HEK293 (cell line): ENCODE results near the gene S100P.

Experiments
- CTCF ChIA-PET: fragments of 350-600 bp; formaldehyde crosslinking; extraction: SDS; loops from one replicate; lab custom pipeline; 2021; ENCODE audit warnings: antibody characterized with exemption; lab: Yijun Ruan, JAX
- POLR2A ChIA-PET: fragments of 300-600 bp; formaldehyde crosslinking; extraction: SDS; loops from one replicate; lab custom pipeline; 2020; ENCODE audit warnings: antibody characterized with exemption, inconsistent platforms; lab: Yijun Ruan, JAX
- H3K27ac ChIP-seq: fragments of 200-500 bp; sonication (Bioruptor generic); 2 replicates; pipeline ENCODE4 v1.5.1; 2014; ENCODE audit warnings: low read depth, low read length, control low read depth, inconsistent platforms; ENCODE audit errors: extremely low read depth
- H3K36me3 ChIP-seq, 2 experiments: fragments of 200-500 bp in 1 of 2; sonication (Bioruptor generic) in 1 of 2; 1 replicate in 1 of 2; 2 replicates in 1 of 2; pipeline ENCODE4 v1.5.1; 2014 to 2017; ENCODE audit warnings: inconsistent platforms in 2 of 2, low read length in 2 of 2; ENCODE audit not compliant: control insufficient read depth in 2 of 2, insufficient read depth in 1 of 2
- H3K4me1 ChIP-seq: fragments of 200-500 bp; sonication (Bioruptor generic); 2 replicates; pipeline ENCODE4 v1.5.1; 2014; ENCODE audit warnings: mild to moderate bottlenecking, low read length, inconsistent platforms; ENCODE audit not compliant: control insufficient read depth, insufficient read depth
- H3K4me3 ChIP-seq: 2 replicates; pipeline ENCODE4 v1.5.1; 2011; ENCODE audit warnings: low read depth, mild to moderate bottlenecking, control low read depth, low read length, moderate library complexity
- H3K9me3 ChIP-seq: fragments of 200-500 bp; sonication (Bioruptor generic); 2 replicates; pipeline ENCODE4 v1.5.1; 2014; ENCODE audit warnings: low read depth, low read length, inconsistent platforms; ENCODE audit not compliant: control insufficient read depth, insufficient read depth
- GLI2 ChIP-seq: fragments of 450-650 bp; formaldehyde crosslinking; IDR thresholded peaks from 2 replicates; pipeline ENCODE4; 2017; ENCODE audit warnings: missing biosample characterization, missing genetic modification characterization, low read depth, borderline replicate concordance
- KLF1 ChIP-seq: fragments of 450-650 bp; formaldehyde crosslinking; IDR thresholded peaks from 2 replicates; pipeline ENCODE4 v1.5.1; 2016; ENCODE audit warnings: missing biosample characterization, missing genetic modification characterization
- MYNN ChIP-seq: fragments of 450-650 bp; formaldehyde crosslinking; IDR thresholded peaks from 2 replicates; pipeline ENCODE4 v1.5.1; 2016; ENCODE audit warnings: missing biosample characterization, missing genetic modification characterization, borderline replicate concordance
- SCRT2 ChIP-seq: fragments of 450-650 bp; formaldehyde crosslinking; IDR thresholded peaks from 2 replicates; pipeline ENCODE4 v1.5.1; 2016; ENCODE audit warnings: missing biosample characterization, missing genetic modification characterization
- ZNF133 ChIP-seq: fragments of 450-650 bp; formaldehyde crosslinking; IDR thresholded peaks from 2 replicates; pipeline ENCODE4 v1.5.1; 2016; ENCODE audit warnings: missing biosample characterization, missing genetic modification characterization
- ZNF140 ChIP-seq: fragments of 450-650 bp; formaldehyde crosslinking; IDR thresholded peaks from 2 replicates; pipeline ENCODE4 v1.5.1; 2016; ENCODE audit warnings: missing biosample characterization, missing genetic modification characterization
- ZNF174 ChIP-seq: fragments of 450-650 bp; formaldehyde crosslinking; IDR thresholded peaks from 2 replicates; pipeline ENCODE4 v1.5.0; 2017; ENCODE audit warnings: missing biosample characterization, mild to moderate bottlenecking, missing genetic modification characterization
- ZNF175 ChIP-seq: fragments of 450-650 bp; formaldehyde crosslinking; IDR thresholded peaks from 2 replicates; pipeline ENCODE4 v1.5.1; 2016; ENCODE audit warnings: missing biosample characterization, missing genetic modification characterization
- ZNF24 ChIP-seq: fragments of 450-650 bp; formaldehyde crosslinking; IDR thresholded peaks from 2 replicates; pipeline ENCODE4 v1.5.1; 2016; ENCODE audit warnings: missing biosample characterization, missing genetic modification characterization
- ZNF404 ChIP-seq: fragments of 450-650 bp; formaldehyde crosslinking; IDR thresholded peaks from 2 replicates; pipeline ENCODE4 v1.5.1; 2017; ENCODE audit warnings: missing biosample characterization, missing genetic modification characterization
- ZNF426 ChIP-seq: fragments of 450-650 bp; formaldehyde crosslinking; IDR thresholded peaks from 2 replicates; pipeline ENCODE4 v1.5.1; 2017; ENCODE audit warnings: missing biosample characterization, missing genetic modification characterization, mild to moderate bottlenecking, inconsistent platforms, moderate library complexity
- ZNF473 ChIP-seq: fragments of 450-650 bp; formaldehyde crosslinking; IDR thresholded peaks from 2 replicates; pipeline ENCODE4 v1.5.1; 2017; ENCODE audit warnings: missing biosample characterization, missing genetic modification characterization
- ZNF501 ChIP-seq: fragments of 450-650 bp; formaldehyde crosslinking; IDR thresholded peaks from 2 replicates; pipeline ENCODE4 v1.5.1; 2016; ENCODE audit warnings: missing biosample characterization, missing genetic modification characterization
- ZNF544 ChIP-seq: fragments of 450-650 bp; formaldehyde crosslinking; IDR thresholded peaks from 2 replicates; pipeline ENCODE4 v1.5.0; 2017; ENCODE audit warnings: missing biosample characterization, missing genetic modification characterization
- ZNF571 ChIP-seq: fragments of 450-650 bp; formaldehyde crosslinking; IDR thresholded peaks from 2 replicates; pipeline ENCODE4 v1.5.0; 2017; ENCODE audit warnings: missing biosample characterization, missing genetic modification characterization
- ZNF660 ChIP-seq: fragments of 450-650 bp; IDR thresholded peaks from 2 replicates; pipeline ENCODE4 v1.5.1; 2018; ENCODE audit warnings: missing biosample characterization, mild to moderate bottlenecking, missing genetic modification characterization
- ZSCAN16 ChIP-seq: fragments of 450-650 bp; formaldehyde crosslinking; IDR thresholded peaks from 2 replicates; pipeline ENCODE4 v1.5.1; 2016; ENCODE audit warnings: missing biosample characterization, missing genetic modification characterization
- ZSCAN23 ChIP-seq: fragments of 450-650 bp; formaldehyde crosslinking; IDR thresholded peaks from 2 replicates; pipeline ENCODE4 v1.5.1; 2016; ENCODE audit warnings: missing biosample characterization, missing genetic modification characterization
- TF ChIP-seq, protein P1 (sequence below): fragments of 450-650 bp; formaldehyde crosslinking; IDR thresholded peaks from 2 replicates; pipeline ENCODE4 v1.5.1; 2016; ENCODE audit warnings: missing biosample characterization, missing genetic modification characterization, borderline replicate concordance
- TF ChIP-seq, protein P2 (sequence below): fragments of 450-650 bp; formaldehyde crosslinking; IDR thresholded peaks from 2 replicates; pipeline ENCODE4 v1.5.1; 2017; ENCODE audit warnings: missing biosample characterization, missing genetic modification characterization

Gene S100P

GRCh38 chr4:6657242-6658208 is 36.2 kb upstream of the S100P start (continued):
- TF ChIP-seq, protein P1, sequence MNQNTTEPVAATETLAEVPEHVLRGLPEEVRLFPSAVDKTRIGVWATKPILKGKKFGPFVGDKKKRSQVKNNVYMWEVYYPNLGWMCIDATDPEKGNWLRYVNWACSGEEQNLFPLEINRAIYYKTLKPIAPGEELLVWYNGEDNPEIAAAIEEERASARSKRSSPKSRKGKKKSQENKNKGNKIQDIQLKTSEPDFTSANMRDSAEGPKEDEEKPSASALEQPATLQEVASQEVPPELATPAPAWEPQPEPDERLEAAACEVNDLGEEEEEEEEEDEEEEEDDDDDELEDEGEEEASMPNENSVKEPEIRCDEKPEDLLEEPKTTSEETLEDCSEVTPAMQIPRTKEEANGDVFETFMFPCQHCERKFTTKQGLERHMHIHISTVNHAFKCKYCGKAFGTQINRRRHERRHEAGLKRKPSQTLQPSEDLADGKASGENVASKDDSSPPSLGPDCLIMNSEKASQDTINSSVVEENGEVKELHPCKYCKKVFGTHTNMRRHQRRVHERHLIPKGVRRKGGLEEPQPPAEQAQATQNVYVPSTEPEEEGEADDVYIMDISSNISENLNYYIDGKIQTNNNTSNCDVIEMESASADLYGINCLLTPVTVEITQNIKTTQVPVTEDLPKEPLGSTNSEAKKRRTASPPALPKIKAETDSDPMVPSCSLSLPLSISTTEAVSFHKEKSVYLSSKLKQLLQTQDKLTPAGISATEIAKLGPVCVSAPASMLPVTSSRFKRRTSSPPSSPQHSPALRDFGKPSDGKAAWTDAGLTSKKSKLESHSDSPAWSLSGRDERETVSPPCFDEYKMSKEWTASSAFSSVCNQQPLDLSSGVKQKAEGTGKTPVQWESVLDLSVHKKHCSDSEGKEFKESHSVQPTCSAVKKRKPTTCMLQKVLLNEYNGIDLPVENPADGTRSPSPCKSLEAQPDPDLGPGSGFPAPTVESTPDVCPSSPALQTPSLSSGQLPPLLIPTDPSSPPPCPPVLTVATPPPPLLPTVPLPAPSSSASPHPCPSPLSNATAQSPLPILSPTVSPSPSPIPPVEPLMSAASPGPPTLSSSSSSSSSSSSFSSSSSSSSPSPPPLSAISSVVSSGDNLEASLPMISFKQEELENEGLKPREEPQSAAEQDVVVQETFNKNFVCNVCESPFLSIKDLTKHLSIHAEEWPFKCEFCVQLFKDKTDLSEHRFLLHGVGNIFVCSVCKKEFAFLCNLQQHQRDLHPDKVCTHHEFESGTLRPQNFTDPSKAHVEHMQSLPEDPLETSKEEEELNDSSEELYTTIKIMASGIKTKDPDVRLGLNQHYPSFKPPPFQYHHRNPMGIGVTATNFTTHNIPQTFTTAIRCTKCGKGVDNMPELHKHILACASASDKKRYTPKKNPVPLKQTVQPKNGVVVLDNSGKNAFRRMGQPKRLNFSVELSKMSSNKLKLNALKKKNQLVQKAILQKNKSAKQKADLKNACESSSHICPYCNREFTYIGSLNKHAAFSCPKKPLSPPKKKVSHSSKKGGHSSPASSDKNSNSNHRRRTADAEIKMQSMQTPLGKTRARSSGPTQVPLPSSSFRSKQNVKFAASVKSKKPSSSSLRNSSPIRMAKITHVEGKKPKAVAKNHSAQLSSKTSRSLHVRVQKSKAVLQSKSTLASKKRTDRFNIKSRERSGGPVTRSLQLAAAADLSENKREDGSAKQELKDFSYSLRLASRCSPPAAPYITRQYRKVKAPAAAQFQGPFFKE (tag by site-specific recombination) = no peak

DNA sequence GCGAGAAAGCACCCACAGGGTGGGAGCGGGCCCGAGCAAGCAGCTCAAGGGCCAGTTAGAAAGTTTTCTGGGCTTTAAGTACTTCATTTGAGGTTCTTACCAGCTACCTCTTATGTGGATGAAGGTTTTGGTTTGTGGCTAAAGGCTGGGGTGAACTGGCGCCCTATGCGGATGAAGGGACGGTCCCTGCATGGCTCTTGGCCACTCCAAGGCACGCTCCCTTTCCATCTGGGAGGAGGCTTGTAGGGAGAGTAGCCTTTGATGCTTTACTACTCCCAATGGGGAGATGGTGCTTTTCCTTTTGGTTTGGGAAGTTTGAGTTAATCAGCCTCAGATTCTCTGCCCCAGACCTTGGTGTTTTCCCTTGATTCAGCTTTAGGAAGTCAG is 35.5 kb upstream of the S100P start:
- Histone ChIP-seq H3K27ac (no peak overlapping the region), H3K9me3 (no peaks in the 10 kb centered on the region), H3K4me1 (no peaks in the 10 kb centered on the region), H3K36me3 (no peaks in the 10 kb centered on the region), H3K4me3 (no peak overlapping the region)
- ChIA-PET POLR2A (interaction anchor here (1.4 kb wide), 1 partner anchor 15 kb away, joined by 4 read pairs; a partner anchor contains a TSS), CTCF (interaction anchor here (0.7 kb wide), 1 partner anchor 55 kb away, joined by 3 read pairs; no protein-coding TSS in a partner anchor)
- TF ChIP-seq ZNF404 = no peak
- TF ChIP-seq GLI2 = no peak
- TF ChIP-seq, protein P2, sequence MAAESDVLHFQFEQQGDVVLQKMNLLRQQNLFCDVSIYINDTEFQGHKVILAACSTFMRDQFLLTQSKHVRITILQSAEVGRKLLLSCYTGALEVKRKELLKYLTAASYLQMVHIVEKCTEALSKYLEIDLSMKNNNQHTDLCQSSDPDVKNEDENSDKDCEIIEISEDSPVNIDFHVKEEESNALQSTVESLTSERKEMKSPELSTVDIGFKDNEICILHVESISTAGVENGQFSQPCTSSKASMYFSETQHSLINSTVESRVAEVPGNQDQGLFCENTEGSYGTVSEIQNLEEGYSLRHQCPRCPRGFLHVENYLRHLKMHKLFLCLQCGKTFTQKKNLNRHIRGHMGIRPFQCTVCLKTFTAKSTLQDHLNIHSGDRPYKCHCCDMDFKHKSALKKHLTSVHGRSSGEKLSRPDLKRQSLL (tag by site-specific recombination) = no peak
- no peak for TF ChIP-seq ZNF660
- no peak for TF ChIP-seq ZNF501 (tag by site-specific recombination)
- TF ChIP-seq ZNF544 (tag by site-specific recombination) = no peak
- TF ChIP-seq ZNF133 (tag by site-specific recombination) = no peak
- no peak for TF ChIP-seq ZNF174 (tag by site-specific recombination)
- no peak for TF ChIP-seq MYNN
- no peak for TF ChIP-seq ZSCAN16
- no peak for TF ChIP-seq SCRT2 (tag by site-specific recombination)
- no peak for TF ChIP-seq ZNF426 (tag by site-specific recombination)
- TF ChIP-seq ZNF24 (tag by site-specific recombination) = no peak
- TF ChIP-seq ZSCAN23 (tag by site-specific recombination) = no peak
- TF ChIP-seq ZNF140 = no peak
- TF ChIP-seq ZNF175 (tag by site-specific recombination) = no peak
- TF ChIP-seq ZNF473 = no peak
- TF ChIP-seq KLF1 (tag by site-specific recombination) = no peak
- TF ChIP-seq ZNF571 (tag by site-specific recombination) = no peak
